HepG2 (cell line): ENCODE measurements around the gene ANKDD1A. TPM values are rescaled to one million over a fixed set of nuclear protein-coding genes. Genes with fewer than 3 reads are reported as not detected.

Experiments used
- ARNTL ChIP-seq: sonication (generic); formaldehyde crosslinking; IDR thresholded peaks from 2 replicates; pipeline ENCODE4 v1.4.0; 2020; ENCODE audit warnings: mild to moderate bottlenecking, missing genetic modification reagents
- BHLHE40 ChIP-seq: IDR thresholded peaks from 2 replicates; pipeline ENCODE4 v1.6.1; 2011; ENCODE audit warnings: low read length, improper control_type of control experiment
- KDM5A ChIP-seq: fragments of 200-600 bp; sonication (generic); IDR thresholded peaks from 2 replicates; pipeline ENCODE4 v1.7.0; 2018; ENCODE audit warnings: antibody characterized with exemption, mild to moderate bottlenecking, low read length, borderline replicate concordance
- RARA ChIP-seq: IDR thresholded peaks from 2 replicates; pipeline ENCODE4 v1.6.1; 2016; ENCODE audit warnings: missing genetic modification reagents, missing compliant biosample characterization
- RELA ChIP-seq: sonication (generic); formaldehyde crosslinking; IDR thresholded peaks from 2 replicates; pipeline ENCODE4 v1.4.0; 2020; ENCODE audit warnings: missing genetic modification reagents
- SAP130 ChIP-seq: IDR thresholded peaks from 2 replicates; pipeline ENCODE4 v1.6.1; 2016; ENCODE audit warnings: low read depth
- STAG1 ChIP-seq: sonication (generic); formaldehyde crosslinking; IDR thresholded peaks from 2 replicates; pipeline ENCODE4 v1.4.0; 2020; ENCODE audit warnings: missing genetic modification reagents
- ZNF670 ChIP-seq: sonication (generic); formaldehyde crosslinking; IDR thresholded peaks from 2 replicates; pipeline ENCODE4 v1.8.0; 2022; ENCODE audit warnings: mild to moderate bottlenecking, missing genetic modification reagents, borderline replicate concordance
- ZSCAN31 ChIP-seq: sonication (generic); formaldehyde crosslinking; IDR thresholded peaks from 2 replicates; pipeline ENCODE4 v1.5.0; 2020; ENCODE audit warnings: low read depth, mild to moderate bottlenecking, missing genetic modification reagents
- polyA plus RNA-seq, 8 experiments: library from polyadenylated mRNA; depleted of rRNA in 3 of 8; stranded (reverse) in 7 of 8; unstranded in 1 of 8; fragments of >200 nt; fragmentation: Illumina TruSeq in 4 of 8; extraction: Trizol in 4 of 8; gene quantifications; 2 replicates each; pipeline versions ENCODE4 v1.2.1 to v1.2.3, GENCODE V29; 2011 to 2016; ENCODE audit warnings: low read depth in 4 of 8, missing spikeins in 1 of 8, mixed read lengths in 1 of 8; ENCODE audit not compliant: insufficient read depth in 1 of 8
- total RNA-seq, 5 experiments: library from RNA; depleted of rRNA; stranded (reverse); fragments of >200 nt; fragmentation: Illumina TruSeq; extraction: Trizol; gene quantifications; 2 replicates each; pipeline ENCODE4 v1.2.3, GENCODE V29; 2016; ENCODE audit warnings: low read depth in 1 of 5
- TF ChIP-seq, protein P1 (sequence below): IDR thresholded peaks from 2 replicates; pipeline ENCODE4 v1.4.0; 2020; ENCODE audit warnings: mild to moderate bottlenecking, missing genetic modification reagents
- TF ChIP-seq, protein P2 (sequence below): sonication (generic); formaldehyde crosslinking; IDR thresholded peaks from 2 replicates; pipeline ENCODE4 v1.5.1; 2020; ENCODE audit warnings: mild to moderate bottlenecking, moderate library complexity, missing genetic modification reagents
- TF ChIP-seq, protein P3 (sequence below): sonication (generic); formaldehyde crosslinking; IDR thresholded peaks from 2 replicates; pipeline ENCODE4 v1.5.1; 2020; ENCODE audit warnings: mild to moderate bottlenecking, missing genetic modification reagents, moderate library complexity

ANKDD1A gene
- total and polyA plus RNA-seq, 2 of the 13 experiments (the other 11 are each of a cell fraction or from before 2014, with no cell fraction given) = 0.11 to 0.48 TPM

DNA sequence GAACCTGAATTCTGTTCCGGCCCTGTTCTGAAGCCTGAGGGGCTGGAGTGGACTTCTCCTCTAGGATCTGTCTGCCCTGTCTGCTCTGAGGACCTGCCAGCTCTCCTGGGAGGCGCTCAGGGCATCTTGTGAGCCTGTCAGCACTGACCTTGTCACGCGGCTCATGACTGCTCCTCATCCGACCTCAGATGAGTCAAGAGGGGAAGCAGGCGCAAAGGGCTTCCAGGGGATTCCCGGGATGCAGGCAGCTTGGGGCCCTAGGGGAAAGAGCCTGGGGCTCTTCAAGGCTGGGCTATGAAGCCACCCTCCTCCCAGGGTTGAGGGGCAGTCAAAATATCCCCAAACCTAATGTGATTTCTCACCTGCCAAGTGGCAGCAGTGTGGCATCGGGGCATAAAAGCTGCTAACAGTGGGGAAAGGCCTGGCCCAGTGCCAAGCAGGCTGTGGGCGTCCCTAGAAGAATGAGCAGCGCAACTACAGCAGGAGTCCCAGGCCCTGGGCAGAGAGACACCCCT, 27.6 kb upstream of the ANKDD1A start (continued):
- TF ChIP-seq ZNF670 (CRISPR knock-in tag) (peak; percentile 24; the same call in 1 of the 2 replicates), RELA (CRISPR knock-in tag) (peak; percentile 87; the same call in 1 of the 2 replicates), BHLHE40 (peak; percentile 32; the same call in 1 of the 2 replicates), ZSCAN31 (CRISPR knock-in tag) (no peak), ARNTL (peak; percentile 52; the same call in 1 of the 2 replicates), RARA (peak; percentile 63), KDM5A (no peak), SAP130 (CRISPR knock-in tag) (peak; percentile 34; the same call in 1 of the 2 replicates), STAG1 (CRISPR knock-in tag) (no peak)
- TF ChIP-seq, protein P1, sequence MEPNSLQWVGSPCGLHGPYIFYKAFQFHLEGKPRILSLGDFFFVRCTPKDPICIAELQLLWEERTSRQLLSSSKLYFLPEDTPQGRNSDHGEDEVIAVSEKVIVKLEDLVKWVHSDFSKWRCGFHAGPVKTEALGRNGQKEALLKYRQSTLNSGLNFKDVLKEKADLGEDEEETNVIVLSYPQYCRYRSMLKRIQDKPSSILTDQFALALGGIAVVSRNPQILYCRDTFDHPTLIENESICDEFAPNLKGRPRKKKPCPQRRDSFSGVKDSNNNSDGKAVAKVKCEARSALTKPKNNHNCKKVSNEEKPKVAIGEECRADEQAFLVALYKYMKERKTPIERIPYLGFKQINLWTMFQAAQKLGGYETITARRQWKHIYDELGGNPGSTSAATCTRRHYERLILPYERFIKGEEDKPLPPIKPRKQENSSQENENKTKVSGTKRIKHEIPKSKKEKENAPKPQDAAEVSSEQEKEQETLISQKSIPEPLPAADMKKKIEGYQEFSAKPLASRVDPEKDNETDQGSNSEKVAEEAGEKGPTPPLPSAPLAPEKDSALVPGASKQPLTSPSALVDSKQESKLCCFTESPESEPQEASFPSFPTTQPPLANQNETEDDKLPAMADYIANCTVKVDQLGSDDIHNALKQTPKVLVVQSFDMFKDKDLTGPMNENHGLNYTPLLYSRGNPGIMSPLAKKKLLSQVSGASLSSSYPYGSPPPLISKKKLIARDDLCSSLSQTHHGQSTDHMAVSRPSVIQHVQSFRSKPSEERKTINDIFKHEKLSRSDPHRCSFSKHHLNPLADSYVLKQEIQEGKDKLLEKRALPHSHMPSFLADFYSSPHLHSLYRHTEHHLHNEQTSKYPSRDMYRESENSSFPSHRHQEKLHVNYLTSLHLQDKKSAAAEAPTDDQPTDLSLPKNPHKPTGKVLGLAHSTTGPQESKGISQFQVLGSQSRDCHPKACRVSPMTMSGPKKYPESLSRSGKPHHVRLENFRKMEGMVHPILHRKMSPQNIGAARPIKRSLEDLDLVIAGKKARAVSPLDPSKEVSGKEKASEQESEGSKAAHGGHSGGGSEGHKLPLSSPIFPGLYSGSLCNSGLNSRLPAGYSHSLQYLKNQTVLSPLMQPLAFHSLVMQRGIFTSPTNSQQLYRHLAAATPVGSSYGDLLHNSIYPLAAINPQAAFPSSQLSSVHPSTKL = peak; percentile 28; the same call in 1 of the 2 replicates
- TF ChIP-seq, protein P2, sequence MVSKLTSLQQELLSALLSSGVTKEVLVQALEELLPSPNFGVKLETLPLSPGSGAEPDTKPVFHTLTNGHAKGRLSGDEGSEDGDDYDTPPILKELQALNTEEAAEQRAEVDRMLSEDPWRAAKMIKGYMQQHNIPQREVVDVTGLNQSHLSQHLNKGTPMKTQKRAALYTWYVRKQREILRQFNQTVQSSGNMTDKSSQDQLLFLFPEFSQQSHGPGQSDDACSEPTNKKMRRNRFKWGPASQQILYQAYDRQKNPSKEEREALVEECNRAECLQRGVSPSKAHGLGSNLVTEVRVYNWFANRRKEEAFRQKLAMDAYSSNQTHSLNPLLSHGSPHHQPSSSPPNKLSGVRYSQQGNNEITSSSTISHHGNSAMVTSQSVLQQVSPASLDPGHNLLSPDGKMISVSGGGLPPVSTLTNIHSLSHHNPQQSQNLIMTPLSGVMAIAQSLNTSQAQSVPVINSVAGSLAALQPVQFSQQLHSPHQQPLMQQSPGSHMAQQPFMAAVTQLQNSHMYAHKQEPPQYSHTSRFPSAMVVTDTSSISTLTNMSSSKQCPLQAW = no peak
- TF ChIP-seq, protein P3, sequence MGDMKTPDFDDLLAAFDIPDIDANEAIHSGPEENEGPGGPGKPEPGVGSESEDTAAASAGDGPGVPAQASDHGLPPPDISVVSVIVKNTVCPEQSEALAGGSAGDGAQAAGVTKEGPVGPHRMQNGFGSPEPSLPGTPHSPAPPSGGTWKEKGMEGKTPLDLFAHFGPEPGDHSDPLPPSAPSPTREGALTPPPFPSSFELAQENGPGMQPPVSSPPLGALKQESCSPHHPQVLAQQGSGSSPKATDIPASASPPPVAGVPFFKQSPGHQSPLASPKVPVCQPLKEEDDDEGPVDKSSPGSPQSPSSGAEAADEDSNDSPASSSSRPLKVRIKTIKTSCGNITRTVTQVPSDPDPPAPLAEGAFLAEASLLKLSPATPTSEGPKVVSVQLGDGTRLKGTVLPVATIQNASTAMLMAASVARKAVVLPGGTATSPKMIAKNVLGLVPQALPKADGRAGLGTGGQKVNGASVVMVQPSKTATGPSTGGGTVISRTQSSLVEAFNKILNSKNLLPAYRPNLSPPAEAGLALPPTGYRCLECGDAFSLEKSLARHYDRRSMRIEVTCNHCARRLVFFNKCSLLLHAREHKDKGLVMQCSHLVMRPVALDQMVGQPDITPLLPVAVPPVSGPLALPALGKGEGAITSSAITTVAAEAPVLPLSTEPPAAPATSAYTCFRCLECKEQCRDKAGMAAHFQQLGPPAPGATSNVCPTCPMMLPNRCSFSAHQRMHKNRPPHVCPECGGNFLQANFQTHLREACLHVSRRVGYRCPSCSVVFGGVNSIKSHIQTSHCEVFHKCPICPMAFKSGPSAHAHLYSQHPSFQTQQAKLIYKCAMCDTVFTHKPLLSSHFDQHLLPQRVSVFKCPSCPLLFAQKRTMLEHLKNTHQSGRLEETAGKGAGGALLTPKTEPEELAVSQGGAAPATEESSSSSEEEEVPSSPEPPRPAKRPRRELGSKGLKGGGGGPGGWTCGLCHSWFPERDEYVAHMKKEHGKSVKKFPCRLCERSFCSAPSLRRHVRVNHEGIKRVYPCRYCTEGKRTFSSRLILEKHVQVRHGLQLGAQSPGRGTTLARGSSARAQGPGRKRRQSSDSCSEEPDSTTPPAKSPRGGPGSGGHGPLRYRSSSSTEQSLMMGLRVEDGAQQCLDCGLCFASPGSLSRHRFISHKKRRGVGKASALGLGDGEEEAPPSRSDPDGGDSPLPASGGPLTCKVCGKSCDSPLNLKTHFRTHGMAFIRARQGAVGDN = peak; percentile 24; the same call in 1 of the 2 replicates
